A673 (cell line): ENCODE data around the gene CCHCR1. TPM values are rescaled to one million over a fixed set of nuclear protein-coding genes. Genes with fewer than 3 reads are reported as not detected.

Experiments
- BruUV-seq: library from RNA; stranded (reverse); fragments of 400-500 nt; replicated peaks from 2 replicates; lab custom pipeline; 2021; lab: Mats Ljungman, UMichigan
- CTCF ChIA-PET: fragments of 300-600 bp; sonication (Branson Sonifier 250); formaldehyde crosslinking; loops from one replicate; lab custom pipeline; 2022; ENCODE audit warnings: antibody characterized with exemption; lab: Charles Lee
- POLR2A ChIA-PET: fragments of 300-600 bp; sonication (Branson Sonifier 250); formaldehyde crosslinking; loops from one replicate; lab custom pipeline; 2022; ENCODE audit warnings: antibody characterized with exemption; ENCODE audit not compliant: low non-redundant PET; lab: Charles Lee
- DNase-seq: peaks from one replicate; pipeline ENCODE4 v3.0.0-alpha.2; 2015; ENCODE audit warnings: low spot score
- H3K27ac ChIP-seq: fragments of 200-600 bp; sonication (generic); 2 replicates; pipeline ENCODE4 v1.5.1; 2016; ENCODE audit warnings: mixed run types, low read depth, mild to moderate bottlenecking, mixed read lengths, antibody characterized with exemption, low read length; ENCODE audit not compliant: poor library complexity, severe bottlenecking
- H3K27me3 ChIP-seq: fragments of 200-600 bp; sonication (generic); replicated peaks from 2 replicates; pipeline ENCODE4 v1.6.1; 2017; ENCODE audit warnings: mixed run types, low read depth, mild to moderate bottlenecking, mixed read lengths, antibody characterized with exemption, low read length; ENCODE audit not compliant: insufficient read depth, poor library complexity
- H3K36me3 ChIP-seq: fragments of 200-600 bp; sonication (generic); 2 replicates; pipeline ENCODE4 v1.6.1; 2016; ENCODE audit warnings: mixed run types, mild to moderate bottlenecking, mixed read lengths, antibody characterized with exemption, low read length; ENCODE audit not compliant: insufficient read depth, poor library complexity, severe bottlenecking
- H3K4me1 ChIP-seq: fragments of 200-600 bp; sonication (generic); 2 replicates; pipeline ENCODE4 v1.6.1; 2017; ENCODE audit warnings: mixed run types, mild to moderate bottlenecking, mixed read lengths, antibody characterized with exemption, low read length; ENCODE audit not compliant: insufficient read depth, poor library complexity, severe bottlenecking
- H3K4me3 ChIP-seq: fragments of 200-600 bp; sonication (generic); 2 replicates; pipeline ENCODE4 v1.5.1; 2016; ENCODE audit warnings: low read depth, mixed run types, mild to moderate bottlenecking, mixed read lengths, low read length; ENCODE audit not compliant: poor library complexity, severe bottlenecking
- H3K9me3 ChIP-seq: fragments of 200-600 bp; sonication (generic); 2 replicates; pipeline ENCODE4 v1.6.1; 2016; ENCODE audit warnings: mixed run types, low read depth, mild to moderate bottlenecking, mixed read lengths, antibody characterized with exemption, low read length; ENCODE audit not compliant: poor library complexity, severe bottlenecking
- CTCF ChIP-seq: fragments of 300-800, 200-600 bp; sonication (generic); conservative IDR thresholded peaks from 2 replicates; pipeline ENCODE4 v1.5.1; 2017; ENCODE audit warnings: low read depth, mild to moderate bottlenecking, antibody characterized with exemption, low read length, moderate library complexity, mixed read lengths
- EZH2 ChIP-seq: fragments of 200-600 bp; sonication (generic); IDR thresholded peaks from 2 replicates; pipeline ENCODE4 v1.6.1; 2017; ENCODE audit warnings: borderline replicate concordance, low read depth, mild to moderate bottlenecking, mixed read lengths, antibody characterized with exemption, low read length; ENCODE audit not compliant: poor library complexity, severe bottlenecking
- intact Hi-C: fragments of 100-400 bp; cut with micrococcal nuclease; formaldehyde crosslinking; loops from one replicate; pipeline ENCODE4 v1.10.0; 2022; ENCODE audit not compliant: unreplicated experiment
- total RNA-seq: library from RNA; stranded (reverse); gene quantifications from 2 replicates; pipeline ENCODE4 v1.2.3, GENCODE V29; 2021

CCHCR1 gene
- total RNA-seq, 1 experiment from 2014 or later = 51.7 TPM

GRCh38 chr6:31120151-31120915 lies 37.3 kb downstream of the CCHCR1 start, which contains the start of gene CDSN:
CDSN (minus strand) TSS chr6:31120446; CDS start chr6:31120419, 27 bp downstream.
- TF ChIP-seq CTCF (no peak), EZH2 (no peak)
- intact Hi-C loops = no loop called here
- Histone ChIP-seq H3K9me3 (no peaks in the 10 kb centered on the region), H3K4me3 (no peak within 1 kb of the TSS), H3K4me1 (peaks cover 5% of the 10 kb centered on the region), H3K27me3 (no peaks in the 10 kb centered on the region), H3K36me3 (no peaks in the 10 kb centered on the region), H3K27ac (no peak within 1 kb of the TSS)
- CTCF ChIA-PET = no interaction called here
- no TSS peak for BruUV-seq
- POLR2A ChIA-PET = no interaction called here
- no peak for DNase-seq

GRCh38 chr6:31118178-31118577 lies 39.4 kb downstream of the CCHCR1 start:
- no peak overlapping the region for H3K27ac ChIP-seq
- no peaks in the 10 kb centered on the region for H3K36me3 ChIP-seq
- CTCF ChIA-PET = no interaction called here
- BruUV-seq = no TSS peak
- H3K27me3 ChIP-seq = no peaks in the 10 kb centered on the region
- POLR2A ChIA-PET = no interaction called here
- H3K4me1 ChIP-seq = peaks cover 6% of the 10 kb centered on the region
- DNase-seq = no peak
- TF ChIP-seq CTCF = no peak
- no peak overlapping the region for H3K4me3 ChIP-seq
- intact Hi-C loops = no loop called here
- no peaks in the 10 kb centered on the region for H3K9me3 ChIP-seq

GRCh38 chr6:31116661-31117385 lies 40.8 kb downstream of the CCHCR1 start:
- H3K9me3 ChIP-seq = no peaks in the 10 kb centered on the region
- TF ChIP-seq CTCF (no peak), EZH2 (no peak)
- ChIA-PET CTCF (interaction anchor here (1.5 kb wide), 1 partner anchor 29 kb away, joined by 5 read pairs; no protein-coding TSS in a partner anchor), POLR2A (interaction anchor here (0.5 to 0.6 kb wide), 2 partner anchors 13 to 250 kb away, joined by 3 to 4 read pairs; no protein-coding TSS in a partner anchor)
- no peak for DNase-seq
- H3K4me1 ChIP-seq = peaks cover 6% of the 10 kb centered on the region
- no TSS peak for BruUV-seq
- H3K27me3 ChIP-seq = no peaks in the 10 kb centered on the region
- intact Hi-C loops = no loop called here
- no peak overlapping the region for H3K27ac ChIP-seq
- no peaks in the 10 kb centered on the region for H3K36me3 ChIP-seq
- no peak overlapping the region for H3K4me3 ChIP-seq
